SU-DHL-6 (cell line): ENCODE measurements around the gene GMEB2.

Experiments used
- H2AFZ ChIP-seq: fragments of 200-600 bp; sonication (generic); 2 replicates; pipeline ENCODE4 v1.6.1; 2014; ENCODE audit warnings: low read depth, mild to moderate bottlenecking, moderate library complexity, mixed read lengths, antibody characterized with exemption, low read length; ENCODE audit not compliant: severe bottlenecking
- H3F3A ChIP-seq: fragments of 200-600 bp; shearing (Covaris generic); 2 replicates; pipeline ENCODE4 v1.6.0; 2016; ENCODE audit warnings: antibody characterized with exemption, mild to moderate bottlenecking; ENCODE audit not compliant: insufficient read depth
- H3K27ac ChIP-seq: fragments of 200-600 bp; sonication (generic); 2 replicates; pipeline ENCODE4 v1.5.1; 2016; ENCODE audit warnings: low read depth, mild to moderate bottlenecking, low read length, moderate library complexity, mixed read lengths
- H3K27me3 ChIP-seq: fragments of 200-600 bp; sonication (generic), shearing (Covaris generic); 2 replicates; pipeline ENCODE4 v1.6.0; 2014; ENCODE audit warnings: mild to moderate bottlenecking, low read length
- H3K36me3 ChIP-seq: fragments of 200-600 bp; sonication (generic); 2 replicates; pipeline ENCODE4 v1.6.1; 2014; ENCODE audit warnings: mild to moderate bottlenecking, low read length, mixed read lengths
- H3K4me2 ChIP-seq: fragments of 300-600, 200-600 bp; shearing (Covaris generic), sonication (generic); 2 replicates; pipeline ENCODE4 v1.6.0; 2014; ENCODE audit warnings: low read length, low read depth, mild to moderate bottlenecking; ENCODE audit not compliant: poor library complexity, severe bottlenecking
- H3K4me3 ChIP-seq: fragments of 200-600 bp; sonication (generic); 2 replicates; pipeline ENCODE4 v1.5.1; 2014; ENCODE audit warnings: antibody characterized with exemption, low read length, mild to moderate bottlenecking, mixed read lengths; ENCODE audit not compliant: insufficient read depth, poor library complexity, severe bottlenecking
- H3K79me2 ChIP-seq: fragments of 200-600 bp; sonication (generic); 2 replicates; pipeline ENCODE4 v1.6.1; 2014; ENCODE audit warnings: mild to moderate bottlenecking, low read length, moderate library complexity; ENCODE audit not compliant: insufficient read depth
- H3K9ac ChIP-seq: fragments of 200-600 bp; sonication (generic); 2 replicates; pipeline ENCODE4 v1.7.0; 2014; ENCODE audit warnings: mild to moderate bottlenecking, low read length
- H3K9me2 ChIP-seq: fragments of 200-600 bp; sonication (generic); replicated peaks from 2 replicates; pipeline ENCODE4 v1.6.1; 2014; ENCODE audit warnings: low read length; ENCODE audit not compliant: insufficient read depth
- H3K9me3 ChIP-seq: fragments of 200-600 bp; sonication (generic); 2 replicates; pipeline ENCODE4 v1.6.1; 2014; ENCODE audit warnings: low read length, mixed read lengths; ENCODE audit not compliant: insufficient read depth
- H4K20me1 ChIP-seq: fragments of 200-600 bp; sonication (generic); 2 replicates; pipeline ENCODE4 v1.6.1; 2014; ENCODE audit warnings: low read depth, mild to moderate bottlenecking, antibody characterized with exemption, low read length, moderate library complexity, mixed read lengths
- EZH2phosphoT487 ChIP-seq: fragments of 200-600 bp; sonication (generic), shearing (Covaris generic); conservative IDR thresholded peaks from 2 replicates; pipeline ENCODE4 v1.6.1; 2018; ENCODE audit warnings: mild to moderate bottlenecking, antibody characterized with exemption, low read length, moderate library complexity, mixed read lengths
- TF ChIP-seq, protein P1 (sequence below): fragments of 200-600 bp; sonication (generic); IDR thresholded peaks from one replicate; pipeline ENCODE4 v1.5.1; 2017; ENCODE audit warnings: antibody characterized with exemption, mild to moderate bottlenecking, low read length, moderate library complexity; ENCODE audit not compliant: insufficient read depth, poor library complexity, severe bottlenecking

The GMEB2 gene

GRCh38 chr20:63578224-63579016 is 48.5 kb downstream of the GMEB2 start:
- no peak overlapping the region for H3K4me2 ChIP-seq
- no peaks in the 10 kb centered on the region for H3K79me2 ChIP-seq
- H3K36me3 ChIP-seq = no peaks in the 10 kb centered on the region
- no peaks in the 10 kb centered on the region for H4K20me1 ChIP-seq
- H3K4me3 ChIP-seq = no peak overlapping the region
- H3K9me2 ChIP-seq = no peaks in the 10 kb centered on the region
- H2AFZ ChIP-seq = no peak overlapping the region
- no peak overlapping the region for H3K27ac ChIP-seq
- H3F3A ChIP-seq = no peaks in the 10 kb centered on the region
- TF ChIP-seq, protein P1, sequence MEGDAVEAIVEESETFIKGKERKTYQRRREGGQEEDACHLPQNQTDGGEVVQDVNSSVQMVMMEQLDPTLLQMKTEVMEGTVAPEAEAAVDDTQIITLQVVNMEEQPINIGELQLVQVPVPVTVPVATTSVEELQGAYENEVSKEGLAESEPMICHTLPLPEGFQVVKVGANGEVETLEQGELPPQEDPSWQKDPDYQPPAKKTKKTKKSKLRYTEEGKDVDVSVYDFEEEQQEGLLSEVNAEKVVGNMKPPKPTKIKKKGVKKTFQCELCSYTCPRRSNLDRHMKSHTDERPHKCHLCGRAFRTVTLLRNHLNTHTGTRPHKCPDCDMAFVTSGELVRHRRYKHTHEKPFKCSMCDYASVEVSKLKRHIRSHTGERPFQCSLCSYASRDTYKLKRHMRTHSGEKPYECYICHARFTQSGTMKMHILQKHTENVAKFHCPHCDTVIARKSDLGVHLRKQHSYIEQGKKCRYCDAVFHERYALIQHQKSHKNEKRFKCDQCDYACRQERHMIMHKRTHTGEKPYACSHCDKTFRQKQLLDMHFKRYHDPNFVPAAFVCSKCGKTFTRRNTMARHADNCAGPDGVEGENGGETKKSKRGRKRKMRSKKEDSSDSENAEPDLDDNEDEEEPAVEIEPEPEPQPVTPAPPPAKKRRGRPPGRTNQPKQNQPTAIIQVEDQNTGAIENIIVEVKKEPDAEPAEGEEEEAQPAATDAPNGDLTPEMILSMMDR = peak; percentile 38
- TF ChIP-seq EZH2phosphoT487 = no peak
- no peaks in the 10 kb centered on the region for H3K27me3 ChIP-seq
- no peak overlapping the region for H3K9ac ChIP-seq
- no peaks in the 10 kb centered on the region for H3K9me3 ChIP-seq

GRCh38 chr20:63577317-63577894 is 49.5 kb downstream of the GMEB2 start:
- no peaks in the 10 kb centered on the region for H3F3A ChIP-seq
- no peak overlapping the region for H3K27ac ChIP-seq
- no peak for TF ChIP-seq EZH2phosphoT487
- TF ChIP-seq, protein P1 = no peak
- no peak overlapping the region for H2AFZ ChIP-seq
- no peak overlapping the region for H3K9ac ChIP-seq
- no peaks in the 10 kb centered on the region for H3K79me2 ChIP-seq
- H3K9me2 ChIP-seq = no peaks in the 10 kb centered on the region
- H4K20me1 ChIP-seq = no peaks in the 10 kb centered on the region
- H3K27me3 ChIP-seq = no peaks in the 10 kb centered on the region
- H3K4me2 ChIP-seq = no peak overlapping the region
- no peak overlapping the region for H3K4me3 ChIP-seq
- H3K9me3 ChIP-seq = no peaks in the 10 kb centered on the region
- no peaks in the 10 kb centered on the region for H3K36me3 ChIP-seq

DNA sequence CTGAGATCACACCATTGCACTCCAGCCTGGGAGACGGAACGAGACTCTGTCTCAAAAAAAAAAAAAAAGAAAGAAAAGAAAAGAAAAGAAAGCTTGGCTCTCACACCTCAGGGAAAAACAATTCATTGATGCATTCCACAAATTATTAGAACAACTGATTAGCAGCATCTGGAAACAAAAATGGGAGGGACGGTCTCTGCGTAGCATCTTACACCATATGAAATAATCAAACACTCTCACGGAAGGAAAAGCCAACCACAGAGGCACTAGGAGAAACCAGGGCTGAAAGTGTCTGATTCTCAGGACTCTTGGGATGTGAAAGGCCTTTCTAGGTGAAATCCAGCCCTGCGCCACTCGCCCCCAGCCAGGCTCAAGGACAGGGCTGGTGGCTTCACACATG is 50.6 kb downstream of the GMEB2 start:
- no peak for TF ChIP-seq EZH2phosphoT487
- TF ChIP-seq, protein P1 = no peak
- no peak overlapping the region for H3K4me2 ChIP-seq

More for the DNA sequence above, 50.6 kb downstream of the GMEB2 start:
- H3F3A ChIP-seq = no peaks in the 10 kb centered on the region
- no peaks in the 10 kb centered on the region for H3K9me3 ChIP-seq
- H3K4me3 ChIP-seq = no peak overlapping the region
- no peak overlapping the region for H3K27ac ChIP-seq
- H3K9ac ChIP-seq = no peak overlapping the region
- H3K36me3 ChIP-seq = no peaks in the 10 kb centered on the region
- no peaks in the 10 kb centered on the region for H3K27me3 ChIP-seq
- H4K20me1 ChIP-seq = no peaks in the 10 kb centered on the region
- H3K9me2 ChIP-seq = no peaks in the 10 kb centered on the region
- no peaks in the 10 kb centered on the region for H3K79me2 ChIP-seq
- no peak overlapping the region for H2AFZ ChIP-seq
